Astrocyte of the hippocampus (primary cell): Measurements from ENCODE around the gene KRT14.
A peak's percentile ranks its signal among the peaks of the same experiment; 100 is the strongest.
"Not testable (repeated sequence)": the region's sequence is repeated elsewhere in the genome, so short reads cannot be mapped to it uniquely, and the experiment has no call there.

Experiments
- DNase-seq: peaks from one replicate; pipeline ENCODE4 v3.0.0; 2011; ENCODE audit warnings: low read depth, low spot score

KRT14 gene

GRCh38 chr17:41547921-41548843 lies 38.5 kb downstream of the KRT14 start:
- peak; percentile 98 for DNase-seq

- DNase-seq, result peak; percentile 72
These were observed 39.3 kb downstream of the KRT14 start for GRCh38 chr17:41547378-41547841.

GRCh38 chr17:41546819-41547218 lies 39.9 kb downstream of the KRT14 start:
- no peak for DNase-seq

- DNase-seq, result no peak
These were observed 40.8 kb downstream of the KRT14 start for GRCh38 chr17:41545829-41546410.

GRCh38 chr17:41544935-41545334 lies 41.8 kb downstream of the KRT14 start:
- DNase-seq, result no peak

GRCh38 chr17:41544491-41544892 lies 42.2 kb downstream of the KRT14 start:
- DNase-seq, result peak; percentile 38

GRCh38 chr17:41542786-41543185 lies 43.9 kb downstream of the KRT14 start:
- not testable (repeated sequence) for DNase-seq

GRCh38 chr17:41542357-41542756 lies 44.3 kb downstream of the KRT14 start:
- no peak for DNase-seq

GRCh38 chr17:41540921-41541625 lies 45.6 kb downstream of the KRT14 start:
- no peak for DNase-seq

GRCh38 chr17:41539979-41540701 lies 46.6 kb downstream of the KRT14 start:
- no peak for DNase-seq

GRCh38 chr17:41539071-41539492 lies 47.6 kb downstream of the KRT14 start:
- DNase-seq, result peak; percentile 55

GRCh38 chr17:41538565-41538991 lies 48.1 kb downstream of the KRT14 start:
- peak; percentile 69 for DNase-seq

- DNase-seq, result no peak
These were observed 48.7 kb downstream of the KRT14 start for GRCh38 chr17:41537990-41538389.

GRCh38 chr17:41537614-41537954 lies 49.1 kb downstream of the KRT14 start:
- DNase-seq, result no peak

- DNase-seq, result no peak
These were observed 49.7 kb downstream of the KRT14 start for GRCh38 chr17:41536741-41537613.

- no peak for DNase-seq
These were observed 50.8 kb downstream of the KRT14 start for GRCh38 chr17:41535764-41536481.

- no peak for DNase-seq
These were observed 51.7 kb downstream of the KRT14 start for GRCh38 chr17:41534899-41535546.

- no peak for DNase-seq
These were observed 53.1 kb downstream of the KRT14 start for GRCh38 chr17:41533613-41534012.

- DNase-seq, result no peak
These were observed 53.6 kb downstream of the KRT14 start for GRCh38 chr17:41532947-41533570.
